Body of pancreas (tissue), 4 donors: Measurements from ENCODE around the gene RFX8.

Experiments
- POLR2A ChIP-seq, 3 donors: fragments of 450-650 bp; IDR thresholded peaks; one replicate each; pipeline ENCODE4 v1.6.1; 2016; ENCODE audit warnings: antibody characterized with exemption in 3 of 3, mild to moderate bottlenecking in 2 of 3
- TF ChIP-seq, protein P1 (sequence below), 7 experiments: fragments of 450-650 bp in 4 of 7; fragments of 200-600 bp in 3 of 7; sonication (generic) in 3 of 7; IDR thresholded peaks; one replicate each; pipeline ENCODE4 v1.5.1; 2016 to 2019; ENCODE audit warnings: antibody characterized with exemption in 7 of 7

DNA sequence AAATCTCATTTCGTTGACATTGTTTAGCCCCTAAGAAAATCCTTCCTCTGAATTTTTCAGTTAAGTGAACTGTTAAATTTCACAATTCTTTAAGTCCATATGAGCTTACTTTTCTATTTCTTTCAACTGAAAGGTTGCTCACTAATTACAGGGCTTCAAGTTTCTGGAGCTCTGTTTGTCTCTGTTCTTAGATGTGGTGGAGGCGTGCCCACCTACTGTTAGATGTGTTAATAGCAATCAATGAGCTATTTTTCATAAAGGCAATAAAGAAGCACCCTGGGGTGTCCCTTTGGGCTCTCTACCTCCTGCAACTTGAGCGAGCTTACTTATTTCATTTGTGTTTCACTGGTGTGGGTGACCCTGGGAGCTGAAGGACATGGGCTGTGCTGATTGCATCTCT lies 112.6 kb downstream of the RFX8 start:
- TF ChIP-seq, protein P1, sequence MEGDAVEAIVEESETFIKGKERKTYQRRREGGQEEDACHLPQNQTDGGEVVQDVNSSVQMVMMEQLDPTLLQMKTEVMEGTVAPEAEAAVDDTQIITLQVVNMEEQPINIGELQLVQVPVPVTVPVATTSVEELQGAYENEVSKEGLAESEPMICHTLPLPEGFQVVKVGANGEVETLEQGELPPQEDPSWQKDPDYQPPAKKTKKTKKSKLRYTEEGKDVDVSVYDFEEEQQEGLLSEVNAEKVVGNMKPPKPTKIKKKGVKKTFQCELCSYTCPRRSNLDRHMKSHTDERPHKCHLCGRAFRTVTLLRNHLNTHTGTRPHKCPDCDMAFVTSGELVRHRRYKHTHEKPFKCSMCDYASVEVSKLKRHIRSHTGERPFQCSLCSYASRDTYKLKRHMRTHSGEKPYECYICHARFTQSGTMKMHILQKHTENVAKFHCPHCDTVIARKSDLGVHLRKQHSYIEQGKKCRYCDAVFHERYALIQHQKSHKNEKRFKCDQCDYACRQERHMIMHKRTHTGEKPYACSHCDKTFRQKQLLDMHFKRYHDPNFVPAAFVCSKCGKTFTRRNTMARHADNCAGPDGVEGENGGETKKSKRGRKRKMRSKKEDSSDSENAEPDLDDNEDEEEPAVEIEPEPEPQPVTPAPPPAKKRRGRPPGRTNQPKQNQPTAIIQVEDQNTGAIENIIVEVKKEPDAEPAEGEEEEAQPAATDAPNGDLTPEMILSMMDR (IDR thresholded peaks at IDR 0.05): no peak
- TF ChIP-seq POLR2A (IDR thresholded peaks at IDR 0.05): no peak
